NT2/D1 (cell line): ENCODE measurements around the gene SP2.

Experiments
- SUZ12 ChIP-seq: IDR thresholded peaks from 2 replicates; pipeline ENCODE4 v1.6.1; 2011; ENCODE audit not compliant: insufficient read length, insufficient read depth; ENCODE audit errors: extremely low read depth
- ZNF274 ChIP-seq: IDR thresholded peaks from 2 replicates; pipeline ENCODE4 v1.6.1; 2011; ENCODE audit warnings: mild to moderate bottlenecking, low read depth, low read length

DNA sequence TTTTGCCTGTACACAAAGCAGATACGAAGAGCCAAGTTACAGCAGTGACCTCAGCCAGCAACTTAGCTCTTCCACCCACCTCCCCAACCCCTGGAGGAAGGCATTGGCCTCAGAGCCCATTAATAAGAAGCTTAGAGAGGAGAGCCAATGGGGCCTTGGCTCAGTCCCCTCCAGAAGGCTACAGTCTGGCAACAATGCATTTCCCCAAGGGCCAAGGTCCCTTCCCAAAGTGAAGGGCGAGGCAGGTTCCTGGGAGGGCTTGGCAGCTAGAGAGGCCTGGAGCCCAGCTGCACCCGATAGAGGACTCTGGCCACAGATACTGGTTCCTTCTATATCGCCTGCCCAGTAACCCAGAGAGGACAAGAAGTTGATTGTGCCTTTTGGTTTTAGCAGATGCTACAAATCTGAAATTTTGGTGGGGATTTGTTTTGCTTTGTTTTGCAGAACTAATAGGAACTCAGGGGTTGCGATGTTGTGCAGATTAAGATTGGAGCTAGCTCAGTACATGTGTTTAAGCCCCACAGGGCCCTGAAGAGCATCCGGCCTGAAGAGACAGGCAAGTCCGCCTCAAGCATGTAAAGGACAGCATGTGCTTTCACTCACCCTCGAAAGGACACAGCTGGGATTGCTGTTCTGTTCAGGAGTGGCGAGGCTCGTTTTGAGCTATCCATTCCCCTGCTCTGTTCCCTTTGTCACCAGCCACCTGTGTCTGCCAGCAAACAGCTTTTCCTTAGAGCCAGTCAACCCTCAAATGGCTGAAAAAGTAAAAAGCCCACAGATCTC is 33.4 kb downstream of the SP2 start:
- TF ChIP-seq SUZ12 (no peak), ZNF274 (no peak)
